Measurements from ENCODE around the gene VPS13C.

The VPS13C gene

GRCh38 chr15:62099094-62099601 lies 38.9 kb upstream of the VPS13C start:
- H3K4me2 ChIP-seq (ENCODE audit: low read length), result no peak overlapping the region
- no peaks in the 10 kb centered on the region for H3K36me3 ChIP-seq (ENCODE audit: insufficient read depth, low read length)
- H3K4me3 ChIP-seq (ENCODE audit: low read depth, low read length, poor library complexity, severe bottlenecking), result no peak overlapping the region
- TF ChIP-seq EZH2 (IDR thresholded peaks at IDR 0.05; ENCODE audit: borderline replicate concordance, low read length) (no peak), CTCF (IDR thresholded peaks at IDR 0.05; ENCODE audit: low read length) (no peak)
- no peak overlapping the region for H3K27ac ChIP-seq (ENCODE audit: low read depth, low read length, poor library complexity, severe bottlenecking)
- no peaks in the 10 kb centered on the region for H3K79me2 ChIP-seq (ENCODE audit: insufficient read depth, low read length)
- H3K4me1 ChIP-seq (ENCODE audit: insufficient read depth, low read length, severe bottlenecking), result no peaks in the 10 kb centered on the region
- H3F3A ChIP-seq (ENCODE audit: insufficient read depth, low read length), result no peaks in the 10 kb centered on the region
- no peaks in the 10 kb centered on the region for H3K27me3 ChIP-seq (ENCODE audit: insufficient read depth, low read length)
- H3K9me3 ChIP-seq (ENCODE audit: low read length), result no peaks in the 10 kb centered on the region
- H4K20me1 ChIP-seq (ENCODE audit: insufficient read depth, low read length), result no peaks in the 10 kb centered on the region
- no peaks in the 10 kb centered on the region for H3K9me2 ChIP-seq (ENCODE audit: low read depth, low read length)
- no peak overlapping the region for H3K9ac ChIP-seq (ENCODE audit: low read length)
- no peak overlapping the region for H2AFZ ChIP-seq (ENCODE audit: low read length)

- H2AFZ ChIP-seq (ENCODE audit: low read length), result no peak overlapping the region
- no peaks in the 10 kb centered on the region for H3F3A ChIP-seq (ENCODE audit: insufficient read depth, low read length)
- H3K4me2 ChIP-seq (ENCODE audit: low read length), result no peak overlapping the region
- no peak overlapping the region for H3K4me3 ChIP-seq (ENCODE audit: low read depth, low read length, poor library complexity, severe bottlenecking)
- no peaks in the 10 kb centered on the region for H3K4me1 ChIP-seq (ENCODE audit: insufficient read depth, low read length, severe bottlenecking)
- H3K27me3 ChIP-seq (ENCODE audit: insufficient read depth, low read length), result no peaks in the 10 kb centered on the region
- H3K9me2 ChIP-seq (ENCODE audit: low read depth, low read length), result no peaks in the 10 kb centered on the region
- TF ChIP-seq CTCF (IDR thresholded peaks at IDR 0.05; ENCODE audit: low read length), result no peak
- no peak for TF ChIP-seq EZH2 (IDR thresholded peaks at IDR 0.05; ENCODE audit: borderline replicate concordance, low read length)
- no peak overlapping the region for H3K9ac ChIP-seq (ENCODE audit: low read length)
- no peak overlapping the region for H3K27ac ChIP-seq (ENCODE audit: low read depth, low read length, poor library complexity, severe bottlenecking)
- H3K9me3 ChIP-seq (ENCODE audit: low read length), result no peaks in the 10 kb centered on the region
- no peaks in the 10 kb centered on the region for H4K20me1 ChIP-seq (ENCODE audit: insufficient read depth, low read length)
- H3K36me3 ChIP-seq (ENCODE audit: insufficient read depth, low read length), result no peaks in the 10 kb centered on the region
- H3K79me2 ChIP-seq (ENCODE audit: insufficient read depth, low read length), result no peaks in the 10 kb centered on the region
Observed at GRCh38 chr15:62094388-62094787, 34.1 kb upstream of the VPS13C start.

GRCh38 chr15:62093809-62094208 lies 33.6 kb upstream of the VPS13C start:
- Histone ChIP-seq H3K9ac (ENCODE audit: low read length) (no peak overlapping the region), H3K9me3 (ENCODE audit: low read length) (no peaks in the 10 kb centered on the region), H3K79me2 (ENCODE audit: insufficient read depth, low read length) (no peaks in the 10 kb centered on the region), H3K36me3 (ENCODE audit: insufficient read depth, low read length) (no peaks in the 10 kb centered on the region), H3K4me3 (ENCODE audit: low read depth, low read length, poor library complexity, severe bottlenecking) (no peak overlapping the region), H2AFZ (ENCODE audit: low read length) (no peak overlapping the region), H3K4me2 (ENCODE audit: low read length) (no peak overlapping the region), H3K9me2 (ENCODE audit: low read depth, low read length) (no peaks in the 10 kb centered on the region), H3K27me3 (ENCODE audit: insufficient read depth, low read length) (no peaks in the 10 kb centered on the region), H3F3A (ENCODE audit: insufficient read depth, low read length) (no peaks in the 10 kb centered on the region), H4K20me1 (ENCODE audit: insufficient read depth, low read length) (no peaks in the 10 kb centered on the region), H3K4me1 (ENCODE audit: insufficient read depth, low read length, severe bottlenecking) (no peaks in the 10 kb centered on the region), H3K27ac (ENCODE audit: low read depth, low read length, poor library complexity, severe bottlenecking) (no peak overlapping the region)
- TF ChIP-seq EZH2 (IDR thresholded peaks at IDR 0.05; ENCODE audit: borderline replicate concordance, low read length) (no peak), CTCF (IDR thresholded peaks at IDR 0.05; ENCODE audit: low read length) (no peak)

Data from OCI-LY1 (cell line).